Mucosa of descending colon (tissue), 3 donors: Measurements from ENCODE around the gene SLC25A19. TPM values are rescaled to one million over a fixed set of nuclear protein-coding genes. Genes with fewer than 3 reads are reported as not detected.

ENCODE experiments used
- ATAC-seq: fragments of 200-7000 bp; cut with Tn5 transposase; one replicate; pipeline ENCODE4 v1.9.1; 2020; ENCODE audit warnings: mild to moderate bottlenecking, moderate library complexity
- DNase-seq, 3 donors: peaks; one replicate each; pipeline ENCODE4 v3.0.0-alpha.2; 2020
- H3K36me3 ChIP-seq: fragments of 200-600 bp; one replicate; pipeline ENCODE4 v1.8.0; 2021; ENCODE audit warnings: low read depth, mild to moderate bottlenecking
- H3K4me1 ChIP-seq: fragments of 200-600 bp; one replicate; pipeline ENCODE4 v1.8.0; 2021; ENCODE audit warnings: low read depth, mild to moderate bottlenecking
- H3K4me3 ChIP-seq: fragments of 200-600 bp; one replicate; pipeline ENCODE4 v1.8.0; 2021; ENCODE audit warnings: mild to moderate bottlenecking
- H3K9me3 ChIP-seq: fragments of 200-600 bp; one replicate; pipeline ENCODE4 v1.8.0; 2021; ENCODE audit warnings: mild to moderate bottlenecking
- CTCF ChIP-seq: fragments of 200-600 bp; IDR thresholded peaks from one replicate; pipeline ENCODE4 v1.8.0; 2022; ENCODE audit warnings: antibody characterized with exemption, mild to moderate bottlenecking
- intact Hi-C, 2 donors: fragments of 100-400 bp; cut with DNase I in 1 of 2; cut with micrococcal nuclease in 1 of 2; formaldehyde crosslinking; loops; one replicate each; pipeline versions ENCODE4 v1.11.0 to v1.11.1; 2022; cut with DNase I, micrococcal nuclease
- total RNA-seq, 3 donors: library from RNA; stranded (reverse); fragmentation: NEBNext Ultra II Directional in 2 of 3; extraction: Animal tissue kit (Norgen Biotek cat#: 25700) in 2 of 3; gene quantifications; one replicate each; pipeline versions ENCODE4 v1.2.1 to v1.2.4, GENCODE V29; 2021 to 2023
- donor health status: DM: no; HTN: no; CAD: no; lungs with moderate emphysema.
- donor health status: DM: no; HTN: no; CAD: no.
- donor health status: DM: no; HTN: yes; CAD: no.

The SLC25A19 gene
- total RNA-seq, 3 donors from 2014 or later, result 15.5 to 20.0 (median 15.6) TPM

GRCh38 chr17:75270966-75271232 lies 18.3 kb downstream of the SLC25A19 start, which contains the start of gene MIF4GD:
Gene MIF4GD (minus strand): TSS chr17:75271231. CDS start chr17:75270195, 1,036 bp downstream.
- DNase-seq (no peak), ATAC-seq (no peak)
- Histone ChIP-seq H3K36me3 (peaks cover 8% of the 10 kb centered on the region), H3K4me1 (peaks cover 22% of the 10 kb centered on the region), H3K4me3 (peak within 1 kb of the TSS; percentile 59), H3K9me3 (no peaks in the 10 kb centered on the region)
- no peak for TF ChIP-seq CTCF
- intact Hi-C loops, result no loop called here

GRCh38 chr17:75270218-75270965 lies 18.8 kb downstream of the SLC25A19 start:
- DNase-seq (peak; percentile 71 to 85 (median 80)), ATAC-seq (peak; percentile 65)
- TF ChIP-seq CTCF, result no peak
- intact Hi-C loops, result no loop called here
- Histone ChIP-seq H3K9me3 (no peaks in the 10 kb centered on the region), H3K4me1 (peaks cover 22% of the 10 kb centered on the region), H3K4me3 (peak overlapping the region; percentile 59), H3K36me3 (peaks cover 8% of the 10 kb centered on the region)

- TF ChIP-seq CTCF, result no peak
- H3K9me3 ChIP-seq, result no peaks in the 10 kb centered on the region
- peaks cover 22% of the 10 kb centered on the region for H3K4me1 ChIP-seq
- no peak for ATAC-seq
- H3K4me3 ChIP-seq, result no peak overlapping the region
- intact Hi-C loops, result no loop called here
- no peak for DNase-seq
- peaks cover 8% of the 10 kb centered on the region for H3K36me3 ChIP-seq
These were observed 19.4 kb downstream of the SLC25A19 start for GRCh38 chr17:75269844-75270217.

- peak; percentile 67 to 77 (median 70) for DNase-seq
- H3K36me3 ChIP-seq, result peaks cover 8% of the 10 kb centered on the region
- H3K4me1 ChIP-seq, result peaks cover 24% of the 10 kb centered on the region
- peak; percentile 51 for ATAC-seq
- no peaks in the 10 kb centered on the region for H3K9me3 ChIP-seq
- TF ChIP-seq CTCF, result no peak
- intact Hi-C loops, result no loop called here
- H3K4me3 ChIP-seq, result no peak overlapping the region
These were observed 21.6 kb downstream of the SLC25A19 start for GRCh38 chr17:75267411-75268232.

- intact Hi-C loops, result no loop called here
- TF ChIP-seq CTCF, result no peak
- DNase-seq (no peak), ATAC-seq (no peak)
- Histone ChIP-seq H3K4me3 (no peak overlapping the region), H3K36me3 (peaks cover 8% of the 10 kb centered on the region), H3K4me1 (peaks cover 23% of the 10 kb centered on the region), H3K9me3 (no peaks in the 10 kb centered on the region)
These were observed 22.2 kb downstream of the SLC25A19 start for GRCh38 chr17:75267153-75267410.
